ENCODE results near the gene PROM1.

The PROM1 gene

DNA sequence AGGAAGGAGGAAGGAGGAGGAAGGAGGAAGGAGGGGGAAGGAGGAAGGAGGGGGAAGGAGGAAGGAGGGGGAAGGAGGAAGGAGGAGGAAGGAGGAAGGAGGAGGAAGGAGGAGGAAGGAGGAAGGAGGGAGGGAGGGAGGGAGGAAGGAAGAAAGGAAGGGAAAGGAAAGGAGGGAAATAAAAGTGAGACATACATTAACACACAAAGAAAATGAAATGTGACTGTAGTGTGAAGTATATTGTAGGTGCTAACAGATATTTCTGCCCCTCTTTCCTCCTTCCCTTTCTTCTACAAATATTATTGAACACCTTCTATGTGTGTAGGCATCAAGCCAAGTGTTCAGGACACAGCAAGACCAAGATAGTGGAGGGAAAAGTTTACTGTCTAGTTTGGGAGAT lies 26.4 kb upstream of the PROM1 start:
- TF ChIP-seq, protein P1, sequence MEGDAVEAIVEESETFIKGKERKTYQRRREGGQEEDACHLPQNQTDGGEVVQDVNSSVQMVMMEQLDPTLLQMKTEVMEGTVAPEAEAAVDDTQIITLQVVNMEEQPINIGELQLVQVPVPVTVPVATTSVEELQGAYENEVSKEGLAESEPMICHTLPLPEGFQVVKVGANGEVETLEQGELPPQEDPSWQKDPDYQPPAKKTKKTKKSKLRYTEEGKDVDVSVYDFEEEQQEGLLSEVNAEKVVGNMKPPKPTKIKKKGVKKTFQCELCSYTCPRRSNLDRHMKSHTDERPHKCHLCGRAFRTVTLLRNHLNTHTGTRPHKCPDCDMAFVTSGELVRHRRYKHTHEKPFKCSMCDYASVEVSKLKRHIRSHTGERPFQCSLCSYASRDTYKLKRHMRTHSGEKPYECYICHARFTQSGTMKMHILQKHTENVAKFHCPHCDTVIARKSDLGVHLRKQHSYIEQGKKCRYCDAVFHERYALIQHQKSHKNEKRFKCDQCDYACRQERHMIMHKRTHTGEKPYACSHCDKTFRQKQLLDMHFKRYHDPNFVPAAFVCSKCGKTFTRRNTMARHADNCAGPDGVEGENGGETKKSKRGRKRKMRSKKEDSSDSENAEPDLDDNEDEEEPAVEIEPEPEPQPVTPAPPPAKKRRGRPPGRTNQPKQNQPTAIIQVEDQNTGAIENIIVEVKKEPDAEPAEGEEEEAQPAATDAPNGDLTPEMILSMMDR (IDR thresholded peaks at IDR 0.05), result no peak
- Histone ChIP-seq H3K27ac (no peak overlapping the region), H3K4me3 (no peak overlapping the region)
- no peak for DNase-seq (ENCODE audit: low spot score)

GRCh38 chr4:16109256-16109655 lies 25.4 kb upstream of the PROM1 start:
- TF ChIP-seq, protein P1 (IDR thresholded peaks at IDR 0.05), result no peak
- DNase-seq (ENCODE audit: low spot score), result no peak
- H3K4me3 ChIP-seq, result no peak overlapping the region
- no peak overlapping the region for H3K27ac ChIP-seq

- no peak for DNase-seq (ENCODE audit: low spot score)
- TF ChIP-seq, protein P1 (IDR thresholded peaks at IDR 0.05), result no peak
- Histone ChIP-seq H3K4me3 (no peak overlapping the region), H3K27ac (no peak overlapping the region)
Observed at GRCh38 chr4:16106956-16107355, 23.1 kb upstream of the PROM1 start.

- no peak overlapping the region for H3K27ac ChIP-seq
- no peak overlapping the region for H3K4me3 ChIP-seq
- TF ChIP-seq, protein P1 (IDR thresholded peaks at IDR 0.05), result no peak
- DNase-seq (ENCODE audit: low spot score), result no peak
Observed at GRCh38 chr4:16104520-16104919, 20.7 kb upstream of the PROM1 start.

DNA sequence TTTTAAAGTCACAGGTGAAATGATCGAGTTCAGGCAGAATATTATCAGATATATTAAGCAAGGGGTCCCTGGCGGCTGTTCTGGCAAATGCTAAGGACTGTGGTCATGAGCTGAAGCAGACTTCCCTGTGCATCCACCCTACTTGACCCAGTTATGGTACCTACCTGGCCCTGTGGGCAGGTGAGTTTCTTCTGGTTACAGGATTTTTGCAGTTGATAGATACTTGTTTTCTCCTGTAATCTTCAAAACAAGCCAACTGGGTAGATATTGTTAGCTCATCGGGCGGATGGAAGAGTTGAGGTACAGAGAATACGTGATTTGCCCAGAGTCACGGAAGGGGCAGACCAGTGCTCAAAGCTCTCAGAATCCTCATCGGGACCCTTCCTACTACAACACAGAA lies 18.5 kb upstream of the PROM1 start:
- DNase-seq (ENCODE audit: low spot score), result no peak
- H3K27ac ChIP-seq, result no peak overlapping the region
- TF ChIP-seq, protein P1 (IDR thresholded peaks at IDR 0.05), result no peak
- H3K4me3 ChIP-seq, result no peak overlapping the region

GRCh38 chr4:16100833-16101232 lies 17.0 kb upstream of the PROM1 start:
- TF ChIP-seq, protein P1 (IDR thresholded peaks at IDR 0.05), result no peak
- DNase-seq (ENCODE audit: low spot score), result no peak
- Histone ChIP-seq H3K27ac (no peak overlapping the region), H3K4me3 (no peak overlapping the region)

- H3K27ac ChIP-seq, result no peak overlapping the region
- no peak overlapping the region for H3K4me3 ChIP-seq
- TF ChIP-seq, protein P1 (IDR thresholded peaks at IDR 0.05), result no peak
- no peak for DNase-seq (ENCODE audit: low spot score)
Observed at GRCh38 chr4:16092682-16093319, 9.0 kb upstream of the PROM1 start.

All from coronary artery (tissue), 2 donors.